ENCODE data around the gene ZSCAN23. TPM values are rescaled to one million over a fixed set of nuclear protein-coding genes. Genes with fewer than 3 reads are reported as not detected.

The ZSCAN23 gene
- total and polyA plus RNA-seq, 4 donors, result 0.06 to 0.65 (median 0.42) TPM; not detected in 1

- TF ChIP-seq, protein P1, sequence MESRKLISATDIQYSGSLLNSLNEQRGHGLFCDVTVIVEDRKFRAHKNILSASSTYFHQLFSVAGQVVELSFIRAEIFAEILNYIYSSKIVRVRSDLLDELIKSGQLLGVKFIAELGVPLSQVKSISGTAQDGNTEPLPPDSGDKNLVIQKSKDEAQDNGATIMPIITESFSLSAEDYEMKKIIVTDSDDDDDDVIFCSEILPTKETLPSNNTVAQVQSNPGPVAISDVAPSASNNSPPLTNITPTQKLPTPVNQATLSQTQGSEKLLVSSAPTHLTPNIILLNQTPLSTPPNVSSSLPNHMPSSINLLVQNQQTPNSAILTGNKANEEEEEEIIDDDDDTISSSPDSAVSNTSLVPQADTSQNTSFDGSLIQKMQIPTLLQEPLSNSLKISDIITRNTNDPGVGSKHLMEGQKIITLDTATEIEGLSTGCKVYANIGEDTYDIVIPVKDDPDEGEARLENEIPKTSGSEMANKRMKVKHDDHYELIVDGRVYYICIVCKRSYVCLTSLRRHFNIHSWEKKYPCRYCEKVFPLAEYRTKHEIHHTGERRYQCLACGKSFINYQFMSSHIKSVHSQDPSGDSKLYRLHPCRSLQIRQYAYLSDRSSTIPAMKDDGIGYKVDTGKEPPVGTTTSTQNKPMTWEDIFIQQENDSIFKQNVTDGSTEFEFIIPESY (IDR thresholded peaks at IDR 0.05), result no peak
Measured at GRCh38 chr6:28413681-28414080, 29.6 kb downstream of the ZSCAN23 start (continued).

GRCh38 chr6:28410767-28411166 lies 32.5 kb downstream of the ZSCAN23 start:
- no peak for TF ChIP-seq EGR1 (IDR thresholded peaks at IDR 0.05; ENCODE audit: low read depth in 2 of 2)
- no peak for TF ChIP-seq HNF4G (IDR thresholded peaks at IDR 0.05)
- no peak for TF ChIP-seq YY1 (IDR thresholded peaks at IDR 0.05)
- TF ChIP-seq HNF4A (conservative IDR thresholded peaks at IDR 0.05), result no peak
- TF ChIP-seq JUND (IDR thresholded peaks at IDR 0.05), result no peak
- TF ChIP-seq, protein P1 (IDR thresholded peaks at IDR 0.05), result no peak
- no peak for TF ChIP-seq FOXA2 (IDR thresholded peaks at IDR 0.05)
- TF ChIP-seq NR2F2 (IDR thresholded peaks at IDR 0.05), result no peak
- H3K27ac ChIP-seq (ENCODE audit: low read depth in 1 of 2, low read length in 2 of 2), result no peak overlapping the region
- H3K9me3 ChIP-seq (ENCODE audit: control insufficient read depth in 4 of 4, low read length in 3 of 4), result no peaks in the 10 kb centered on the region
- 90% methylated on average over 2 of the region's 2 CpGs for WGBS
- no peak overlapping the region for H3K9ac ChIP-seq (ENCODE audit: low read depth in 1 of 2, low read length in 2 of 2)
- H3K36me3 ChIP-seq (ENCODE audit: control insufficient read depth in 4 of 4, insufficient read depth in 3 of 4, low read depth in 1 of 4, low read length in 3 of 4), result no peaks in the 10 kb centered on the region
- no peak for DNase-seq (ENCODE audit: low spot score)
- no peak overlapping the region for H3K4me3 ChIP-seq (ENCODE audit: low read depth in 1 of 3, low read length in 3 of 3)
- no peaks in the 10 kb centered on the region for H3K4me1 ChIP-seq (ENCODE audit: control insufficient read depth in 4 of 4, insufficient read depth in 4 of 4, low read length in 3 of 4)
- H3K27me3 ChIP-seq (ENCODE audit: control insufficient read depth in 4 of 4, insufficient read depth in 4 of 4, low read length in 3 of 4), result peaks cover 0 to 4% (median 0%) of the 10 kb centered on the region in 4 donors

- Histone ChIP-seq H3K27ac (ENCODE audit: low read depth in 1 of 2, low read length in 2 of 2) (no peak overlapping the region), H3K27me3 (ENCODE audit: control insufficient read depth in 4 of 4, insufficient read depth in 4 of 4, low read length in 3 of 4) (peaks cover 0 to 4% (median 0%) of the 10 kb centered on the region in 4 donors), H3K4me1 (ENCODE audit: control insufficient read depth in 4 of 4, insufficient read depth in 4 of 4, low read length in 3 of 4) (no peaks in the 10 kb centered on the region), H3K4me3 (ENCODE audit: low read depth in 1 of 3, low read length in 3 of 3) (no peak overlapping the region), H3K36me3 (ENCODE audit: control insufficient read depth in 4 of 4, insufficient read depth in 3 of 4, low read depth in 1 of 4, low read length in 3 of 4) (no peaks in the 10 kb centered on the region), H3K9ac (ENCODE audit: low read depth in 1 of 2, low read length in 2 of 2) (no peak overlapping the region), H3K9me3 (ENCODE audit: control insufficient read depth in 4 of 4, low read length in 3 of 4) (no peaks in the 10 kb centered on the region)
- WGBS, result 85% methylated on average over 5 of the region's 5 CpGs
- no peak for DNase-seq (ENCODE audit: low spot score)
- TF ChIP-seq, protein P2, sequence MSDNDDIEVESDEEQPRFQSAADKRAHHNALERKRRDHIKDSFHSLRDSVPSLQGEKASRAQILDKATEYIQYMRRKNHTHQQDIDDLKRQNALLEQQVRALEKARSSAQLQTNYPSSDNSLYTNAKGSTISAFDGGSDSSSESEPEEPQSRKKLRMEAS (IDR thresholded peaks at IDR 0.05), result no peak
- no peak for TF ChIP-seq GABPA (IDR thresholded peaks at IDR 0.05 in 1 of 2, conservative IDR thresholded peaks at IDR 0.05 in 1 of 2)
- TF ChIP-seq FOXA2 (IDR thresholded peaks at IDR 0.05), result no peak
- no peak for TF ChIP-seq HNF4A (conservative IDR thresholded peaks at IDR 0.05)
- TF ChIP-seq, protein P3, sequence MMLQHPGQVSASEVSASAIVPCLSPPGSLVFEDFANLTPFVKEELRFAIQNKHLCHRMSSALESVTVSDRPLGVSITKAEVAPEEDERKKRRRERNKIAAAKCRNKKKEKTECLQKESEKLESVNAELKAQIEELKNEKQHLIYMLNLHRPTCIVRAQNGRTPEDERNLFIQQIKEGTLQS (IDR thresholded peaks at IDR 0.05), result no peak
- no peak for TF ChIP-seq SP1 (IDR thresholded peaks at IDR 0.05)
- TF ChIP-seq JUND (IDR thresholded peaks at IDR 0.05), result no peak
- TF ChIP-seq EGR1 (IDR thresholded peaks at IDR 0.05; ENCODE audit: low read depth in 2 of 2), result no peak
- TF ChIP-seq FOXA1 (IDR thresholded peaks at IDR 0.05), result no peak
- TF ChIP-seq CTCF (IDR thresholded peaks at IDR 0.05; ENCODE audit: low read depth, low read length, missing input control), result no peak
- no peak for TF ChIP-seq RXRA (IDR thresholded peaks at IDR 0.05)
- no peak for TF ChIP-seq RAD21 (IDR thresholded peaks at IDR 0.05)
- TF ChIP-seq HNF4G (IDR thresholded peaks at IDR 0.05), result no peak
- no peak for TF ChIP-seq REST (IDR thresholded peaks at IDR 0.05)
- TF ChIP-seq NR2F2 (IDR thresholded peaks at IDR 0.05), result no peak
- TF ChIP-seq, protein P1 (IDR thresholded peaks at IDR 0.05), result no peak
- TF ChIP-seq YY1 (IDR thresholded peaks at IDR 0.05), result no peak
Measured at GRCh38 chr6:28408076-28408802, 35.1 kb downstream of the ZSCAN23 start.

Data from liver (tissue), 9 donors.